Fibroblast of lung (primary cell): ENCODE measurements around the gene TXK.

Experiments
- EZH2 ChIP-seq: IDR thresholded peaks from 2 replicates; pipeline ENCODE4 v1.5.1; 2012; ENCODE audit warnings: low read length, control low read depth, mild to moderate bottlenecking; ENCODE audit errors: missing control alignments
- TF ChIP-seq, protein P1 (sequence below), 2 donors: IDR thresholded peaks in 1 of 2; conservative IDR thresholded peaks in 1 of 2; 1 replicate in 1 of 2; 2 replicates in 1 of 2; pipeline ENCODE4 v1.5.1; 2011 to 2012; ENCODE audit warnings: low read length in 2 of 2, control low read depth in 1 of 2, inconsistent platforms in 1 of 2, low read depth in 1 of 2, mild to moderate bottlenecking in 1 of 2

DNA sequence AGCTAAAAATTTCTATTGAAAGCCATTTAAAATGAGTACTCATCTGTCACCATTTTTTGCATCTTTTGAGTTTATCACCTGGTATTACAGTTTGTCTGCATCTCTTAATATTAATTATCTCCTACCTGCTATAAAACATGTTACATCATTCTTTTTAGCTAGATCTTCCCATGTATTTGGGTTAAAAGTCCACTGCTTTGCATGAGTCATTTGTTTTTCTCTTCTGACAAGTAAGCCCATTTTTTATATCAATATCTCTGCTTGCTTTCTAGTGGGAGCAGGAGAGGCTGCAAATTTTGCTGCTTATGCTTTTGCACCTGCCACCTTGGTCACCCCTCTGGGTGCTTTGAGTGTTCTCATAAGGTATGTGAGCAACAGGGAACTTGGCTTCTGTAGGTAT is 101.3 kb downstream of the TXK start:
- TF ChIP-seq, protein P1, sequence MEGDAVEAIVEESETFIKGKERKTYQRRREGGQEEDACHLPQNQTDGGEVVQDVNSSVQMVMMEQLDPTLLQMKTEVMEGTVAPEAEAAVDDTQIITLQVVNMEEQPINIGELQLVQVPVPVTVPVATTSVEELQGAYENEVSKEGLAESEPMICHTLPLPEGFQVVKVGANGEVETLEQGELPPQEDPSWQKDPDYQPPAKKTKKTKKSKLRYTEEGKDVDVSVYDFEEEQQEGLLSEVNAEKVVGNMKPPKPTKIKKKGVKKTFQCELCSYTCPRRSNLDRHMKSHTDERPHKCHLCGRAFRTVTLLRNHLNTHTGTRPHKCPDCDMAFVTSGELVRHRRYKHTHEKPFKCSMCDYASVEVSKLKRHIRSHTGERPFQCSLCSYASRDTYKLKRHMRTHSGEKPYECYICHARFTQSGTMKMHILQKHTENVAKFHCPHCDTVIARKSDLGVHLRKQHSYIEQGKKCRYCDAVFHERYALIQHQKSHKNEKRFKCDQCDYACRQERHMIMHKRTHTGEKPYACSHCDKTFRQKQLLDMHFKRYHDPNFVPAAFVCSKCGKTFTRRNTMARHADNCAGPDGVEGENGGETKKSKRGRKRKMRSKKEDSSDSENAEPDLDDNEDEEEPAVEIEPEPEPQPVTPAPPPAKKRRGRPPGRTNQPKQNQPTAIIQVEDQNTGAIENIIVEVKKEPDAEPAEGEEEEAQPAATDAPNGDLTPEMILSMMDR (conservative IDR thresholded peaks at IDR 0.05 in 1 of 2, IDR thresholded peaks at IDR 0.05 in 1 of 2; ENCODE audit: low read depth in 1 of 2, low read length in 2 of 2), result no peak
- no peak for TF ChIP-seq EZH2
